Upper lobe of left lung (tissue), 6 donors: ENCODE data around the gene EFNB2. TPM values are rescaled to one million over a fixed set of nuclear protein-coding genes. Genes with fewer than 3 reads are reported as not detected.

Experiments used
- ATAC-seq, 2 donors: fragments of 200-7000 bp; cut with Tn5 transposase; one replicate each; pipeline ENCODE4 v1.9.1; 2022; ENCODE audit warnings: mild to moderate bottlenecking in 2 of 2, moderate library complexity in 2 of 2; ENCODE audit not compliant: low FRiP score in 2 of 2
- DNase-seq, 2 donors: peaks; one replicate each; pipeline ENCODE4 v3.0.0-alpha.2; 2019 to 2020
- H3K27ac ChIP-seq, 4 donors: fragments of 200-600 bp; sonication (generic); one replicate each; pipeline ENCODE4 v1.5.1; 2016 to 2019
- H3K27me3 ChIP-seq, 4 donors: fragments of 200-600 bp; sonication (generic); one replicate each; pipeline ENCODE4 v1.5.1; 2017 to 2019
- H3K36me3 ChIP-seq, 4 donors: fragments of 200-600 bp; sonication (generic); one replicate each; pipeline ENCODE4 v1.5.1; 2016 to 2019
- H3K4me1 ChIP-seq, 4 donors: fragments of 200-600 bp; sonication (generic); one replicate each; pipeline ENCODE4 v1.5.1; 2018 to 2019
- H3K4me3 ChIP-seq, 4 donors: fragments of 200-600 bp; sonication (generic); one replicate each; pipeline ENCODE4 v1.5.1; 2017 to 2019; ENCODE audit warnings: mild to moderate bottlenecking in 2 of 4, moderate library complexity in 1 of 4
- H3K9me3 ChIP-seq, 4 donors: fragments of 200-600 bp; sonication (generic); one replicate each; pipeline ENCODE4 v1.5.1; 2018 to 2019
- CTCF ChIP-seq, 6 experiments: fragments of 450-650 bp in 4 of 6; fragments of 200-600 bp in 2 of 6; sonication (generic) in 2 of 6; IDR thresholded peaks; one replicate each; pipeline ENCODE4 v1.5.1; 2016 to 2019; ENCODE audit warnings: antibody characterized with exemption in 6 of 6
- EP300 ChIP-seq, 4 donors: sonication (generic); formaldehyde crosslinking; IDR thresholded peaks; one replicate each; pipeline ENCODE4 v1.5.1; 2017; ENCODE audit warnings: antibody characterized with exemption in 4 of 4, control low read depth in 2 of 4
- POLR2A ChIP-seq, 4 donors: fragments of 450-650 bp; IDR thresholded peaks; one replicate each; pipeline ENCODE4 v1.5.1; 2016 to 2017; ENCODE audit warnings: antibody characterized with exemption in 4 of 4, mild to moderate bottlenecking in 2 of 4
- POLR2AphosphoS5 ChIP-seq, 2 donors: sonication (generic); formaldehyde crosslinking; IDR thresholded peaks; one replicate each; pipeline ENCODE4 v1.5.1; 2017; ENCODE audit warnings: antibody characterized with exemption in 2 of 2
- WGBS, 2 donors: methylation state at CpG; one replicate each; pipeline ENCODE4 v1.1.5; 2017 to 2018; 5-methylcytosine and 5-hydroxymethylcytosine counted together
- total RNA-seq, 6 donors: library from RNA; depleted of rRNA in 4 of 6; stranded (reverse); fragments of >200 nt in 4 of 6; gene quantifications; one replicate each; pipeline versions ENCODE4 v1.1.0 to v1.2.1, GENCODE V29; 2016 to 2021
- donor health status: DM: no; HTN: no; CAD: no; lungs with moderate emphysema.
- donor health status: DM: no; HTN: yes; CAD: no; lungs with severe emphysema.

The EFNB2 gene
- total RNA-seq = 10 to 100 TPM; 23.0 to 45.7 (median 30.9) TPM

- peak; percentile 94 to 95 for ATAC-seq
- WGBS, 2 donors = 1% methylated on average over 52 of the region's 102 CpGs; no CpG with 5 or more reads in 1 of the 2 donors
Measured at GRCh38 chr13:106535552-106536243, at the start of gene EFNB2. EFNB2 (minus strand) TSS chr13:106535662; CDS start chr13:106534964, 698 bp downstream.

GRCh38 chr13:106581225-106581624, 45.8 kb upstream of the EFNB2 start:
- DNase-seq (peak in 1 of 2 donors; percentile 26), ATAC-seq (peak; percentile 32 to 50)
- TF ChIP-seq POLR2A (IDR thresholded peaks at IDR 0.05) (no peak), EP300 (IDR thresholded peaks at IDR 0.05) (peak in 1 of 4 donors; percentile 8)
- Histone ChIP-seq H3K27me3 (no peaks in the 10 kb centered on the region), H3K36me3 (no peaks in the 10 kb centered on the region), H3K9me3 (peaks cover 0 to 9% (median 8%) of the 10 kb centered on the region in 4 donors), H3K27ac (no peak overlapping the region), H3K4me1 (peaks cover 0 to 5% (median 0%) of the 10 kb centered on the region in 4 donors), H3K4me3 (no peak overlapping the region)
- WGBS, 2 donors = 68 to 83% methylated on average over 4 of the region's 4 CpGs

More at GRCh38 chr13:106535552-106536243, at the start of gene EFNB2:
- H3K27ac ChIP-seq = peak within 1 kb of the TSS; percentile 85 to 92 (median 90)
- H3K4me3 ChIP-seq = peak within 1 kb of the TSS; percentile 68 to 99 (median 87)
- peaks cover 8 to 42% (median 12%) of the 10 kb centered on the region in 4 donors for H3K4me1 ChIP-seq
- TF ChIP-seq POLR2AphosphoS5 (IDR thresholded peaks at IDR 0.05) = peak; percentile 53 to 82
- peak in 3 of 4 donors; percentile 92 to 97 (median 96) for TF ChIP-seq POLR2A (IDR thresholded peaks at IDR 0.05)
- TF ChIP-seq CTCF (IDR thresholded peaks at IDR 0.05) = peak in 3 of 6 experiments; percentile 10 to 33 (median 14)
- no peak for TF ChIP-seq EP300 (IDR thresholded peaks at IDR 0.05)
- peaks cover 0 to 11% (median 1%) of the 10 kb centered on the region in 4 donors for H3K27me3 ChIP-seq
- H3K36me3 ChIP-seq = peaks cover 0 to 3% (median 0%) of the 10 kb centered on the region in 4 donors
- H3K9me3 ChIP-seq = no peaks in the 10 kb centered on the region
- peak; percentile 93 to 99 for DNase-seq

GRCh38 chr13:106575896-106576295, 40.4 kb upstream of the EFNB2 start:
- TF ChIP-seq CTCF (IDR thresholded peaks at IDR 0.05) (no peak), POLR2A (IDR thresholded peaks at IDR 0.05) (no peak)
- H3K9me3 ChIP-seq = no peaks in the 10 kb centered on the region
- ATAC-seq (no peak), DNase-seq (no peak)
- peaks cover 8 to 12% (median 9%) of the 10 kb centered on the region in 4 donors for H3K4me1 ChIP-seq
- H3K4me3 ChIP-seq = no peak overlapping the region
- no peak overlapping the region for H3K27ac ChIP-seq
- H3K36me3 ChIP-seq = no peaks in the 10 kb centered on the region
- H3K27me3 ChIP-seq = no peaks in the 10 kb centered on the region

- Histone ChIP-seq H3K4me1 (peaks cover 8 to 13% (median 10%) of the 10 kb centered on the region in 4 donors), H3K4me3 (no peak overlapping the region), H3K27ac (peak overlapping the region; percentile 28 to 68 (median 50)), H3K9me3 (no peaks in the 10 kb centered on the region), H3K27me3 (no peaks in the 10 kb centered on the region), H3K36me3 (no peaks in the 10 kb centered on the region)
- DNase-seq (peak in 1 of 2 donors; percentile 59), ATAC-seq (peak; percentile 67 to 74)
- TF ChIP-seq POLR2AphosphoS5 (IDR thresholded peaks at IDR 0.05) (peak in 1 of 2 donors; percentile 10), CTCF (IDR thresholded peaks at IDR 0.05) (no peak), POLR2A (IDR thresholded peaks at IDR 0.05) (no peak), EP300 (IDR thresholded peaks at IDR 0.05) (peak in 1 of 4 donors; percentile 20)
- 14 to 34% methylated on average over 3 of the region's 3 CpGs for WGBS, 2 donors
Measured at GRCh38 chr13:106573868-106574267, 38.4 kb upstream of the EFNB2 start.

- no peak for DNase-seq
- ATAC-seq = peak in 1 of 2 donors; percentile 84
- no peaks in the 10 kb centered on the region for H3K36me3 ChIP-seq
- 72 to 81% methylated on average over 8 of the region's 8 CpGs for whole genome bisulfite sequencing, 2 donors
- H3K27ac ChIP-seq = peak overlapping the region; percentile 28 to 68 (median 50)
- H3K4me1 ChIP-seq = peaks cover 13 to 18% (median 14%) of the 10 kb centered on the region in 4 donors
- no peak overlapping the region for H3K4me3 ChIP-seq
- no peaks in the 10 kb centered on the region for H3K27me3 ChIP-seq
- no peak for TF ChIP-seq POLR2AphosphoS5 (IDR thresholded peaks at IDR 0.05)
- TF ChIP-seq POLR2A (IDR thresholded peaks at IDR 0.05) = no peak
- no peak for TF ChIP-seq EP300 (IDR thresholded peaks at IDR 0.05)
- TF ChIP-seq CTCF (IDR thresholded peaks at IDR 0.05) = no peak
- H3K9me3 ChIP-seq = no peaks in the 10 kb centered on the region
Measured at GRCh38 chr13:106573284-106573846, 37.9 kb upstream of the EFNB2 start.
